ENCODE results near the gene ESYT3.

Gene ESYT3

GRCh38 chr3:138389841-138390581 lies 44.4 kb upstream of the ESYT3 start:
- no peaks in the 10 kb centered on the region for H3K9me3 ChIP-seq (ENCODE audit: insufficient read depth, low read length)
- H3K36me3 ChIP-seq (ENCODE audit: low read length): no peaks in the 10 kb centered on the region
- H3K4me3 ChIP-seq (ENCODE audit: insufficient read depth, low read length, poor library complexity, severe bottlenecking): no peak overlapping the region
- H4K20me1 ChIP-seq (ENCODE audit: low read depth, low read length): no peaks in the 10 kb centered on the region
- no peaks in the 10 kb centered on the region for H3K79me2 ChIP-seq (ENCODE audit: insufficient read depth, low read length)
- H3K27me3 ChIP-seq (ENCODE audit: low read length): no peaks in the 10 kb centered on the region
- H3K4me2 ChIP-seq (ENCODE audit: low read depth, low read length, poor library complexity, severe bottlenecking): no peak overlapping the region
- H3K9me2 ChIP-seq (replicated peaks; ENCODE audit: insufficient read depth, low read length): no peaks in the 10 kb centered on the region
- H2AFZ ChIP-seq (ENCODE audit: low read depth, low read length, severe bottlenecking): no peak overlapping the region
- no peak for TF ChIP-seq EZH2phosphoT487 (conservative IDR thresholded peaks at IDR 0.05; ENCODE audit: low read length)
- no peak for TF ChIP-seq CTCF (IDR thresholded peaks at IDR 0.05; ENCODE audit: insufficient read depth, low read length, poor library complexity, severe bottlenecking)
- H3K27ac ChIP-seq (ENCODE audit: low read depth, low read length): no peak overlapping the region
- no peaks in the 10 kb centered on the region for H3F3A ChIP-seq (ENCODE audit: insufficient read depth)
- H3K9ac ChIP-seq (ENCODE audit: low read length): no peak overlapping the region

- Histone ChIP-seq H3K4me3 (ENCODE audit: insufficient read depth, low read length, poor library complexity, severe bottlenecking) (no peak overlapping the region), H4K20me1 (ENCODE audit: low read depth, low read length) (no peaks in the 10 kb centered on the region), H3K36me3 (ENCODE audit: low read length) (no peaks in the 10 kb centered on the region), H3K9ac (ENCODE audit: low read length) (no peak overlapping the region), H3K9me2 (replicated peaks; ENCODE audit: insufficient read depth, low read length) (no peaks in the 10 kb centered on the region), H2AFZ (ENCODE audit: low read depth, low read length, severe bottlenecking) (no peak overlapping the region), H3K27ac (ENCODE audit: low read depth, low read length) (no peak overlapping the region), H3F3A (ENCODE audit: insufficient read depth) (no peaks in the 10 kb centered on the region), H3K27me3 (ENCODE audit: low read length) (no peaks in the 10 kb centered on the region), H3K4me2 (ENCODE audit: low read depth, low read length, poor library complexity, severe bottlenecking) (no peak overlapping the region), H3K9me3 (ENCODE audit: insufficient read depth, low read length) (no peaks in the 10 kb centered on the region), H3K79me2 (ENCODE audit: insufficient read depth, low read length) (no peaks in the 10 kb centered on the region)
- TF ChIP-seq CTCF (IDR thresholded peaks at IDR 0.05; ENCODE audit: insufficient read depth, low read length, poor library complexity, severe bottlenecking) (no peak), EZH2phosphoT487 (conservative IDR thresholded peaks at IDR 0.05; ENCODE audit: low read length) (no peak)
Observed at GRCh38 chr3:138390582-138390932, 43.9 kb upstream of the ESYT3 start.

GRCh38 chr3:138394156-138394555 lies 40.3 kb upstream of the ESYT3 start:
- TF ChIP-seq CTCF (IDR thresholded peaks at IDR 0.05; ENCODE audit: insufficient read depth, low read length, poor library complexity, severe bottlenecking) (no peak), EZH2phosphoT487 (conservative IDR thresholded peaks at IDR 0.05; ENCODE audit: low read length) (no peak)
- H4K20me1 ChIP-seq (ENCODE audit: low read depth, low read length): no peaks in the 10 kb centered on the region
- no peaks in the 10 kb centered on the region for H3K9me2 ChIP-seq (replicated peaks; ENCODE audit: insufficient read depth, low read length)
- H3K36me3 ChIP-seq (ENCODE audit: low read length): no peaks in the 10 kb centered on the region
- no peaks in the 10 kb centered on the region for H3K79me2 ChIP-seq (ENCODE audit: insufficient read depth, low read length)
- H3K4me3 ChIP-seq (ENCODE audit: insufficient read depth, low read length, poor library complexity, severe bottlenecking): no peak overlapping the region
- no peaks in the 10 kb centered on the region for H3F3A ChIP-seq (ENCODE audit: insufficient read depth)
- H3K4me2 ChIP-seq (ENCODE audit: low read depth, low read length, poor library complexity, severe bottlenecking): no peak overlapping the region
- no peak overlapping the region for H3K9ac ChIP-seq (ENCODE audit: low read length)
- no peaks in the 10 kb centered on the region for H3K27me3 ChIP-seq (ENCODE audit: low read length)
- no peak overlapping the region for H3K27ac ChIP-seq (ENCODE audit: low read depth, low read length)
- H3K9me3 ChIP-seq (ENCODE audit: insufficient read depth, low read length): no peaks in the 10 kb centered on the region
- no peak overlapping the region for H2AFZ ChIP-seq (ENCODE audit: low read depth, low read length, severe bottlenecking)
